Brain microvascular endothelial cell (primary cell): Measurements from ENCODE around the gene PLEKHO1.
A peak's percentile ranks its signal among the peaks of the same experiment; 100 is the strongest.
"Not testable (repeated sequence)": the region's sequence is repeated elsewhere in the genome, so short reads cannot be mapped to it uniquely, and the experiment has no call there.

Source experiments
- DNase-seq: peaks from one replicate; pipeline ENCODE4 v3.0.0-alpha.2; 2020
- H3K27ac ChIP-seq: fragments of 250-450 bp; sonication (Bioruptor Pico); 2 replicates; pipeline ENCODE4 v1.5.1; 2020; ENCODE audit warnings: mild to moderate bottlenecking, moderate library complexity
- H3K27me3 ChIP-seq: fragments of 250-450 bp; sonication (Bioruptor Pico); replicated peaks from 2 replicates; pipeline ENCODE4 v1.5.1; 2020; ENCODE audit warnings: mild to moderate bottlenecking
- H3K36me3 ChIP-seq: fragments of 250-450 bp; sonication (Bioruptor Pico); replicated peaks from 2 replicates; pipeline ENCODE4 v1.5.1; 2020; ENCODE audit warnings: mild to moderate bottlenecking
- H3K4me3 ChIP-seq: 2 replicates; pipeline ENCODE4 v1.5.1; 2011; ENCODE audit warnings: low read depth, mild to moderate bottlenecking, control low read depth, low read length, moderate library complexity
- in situ Hi-C: cut with HindIII; loops from 2 replicates; pipeline ENCODE4 v1.10.0; 2017; ENCODE audit warnings: low sequenced_read_pairs, low pct_ligation_motif_present
- TF ChIP-seq, protein P1 (sequence below): IDR thresholded peaks from 2 replicates; pipeline ENCODE4 v1.5.1; 2011; ENCODE audit warnings: low read depth, mild to moderate bottlenecking, moderate library complexity, low read length, control low read depth, inconsistent platforms; ENCODE audit errors: missing control alignments

The PLEKHO1 gene

DNA sequence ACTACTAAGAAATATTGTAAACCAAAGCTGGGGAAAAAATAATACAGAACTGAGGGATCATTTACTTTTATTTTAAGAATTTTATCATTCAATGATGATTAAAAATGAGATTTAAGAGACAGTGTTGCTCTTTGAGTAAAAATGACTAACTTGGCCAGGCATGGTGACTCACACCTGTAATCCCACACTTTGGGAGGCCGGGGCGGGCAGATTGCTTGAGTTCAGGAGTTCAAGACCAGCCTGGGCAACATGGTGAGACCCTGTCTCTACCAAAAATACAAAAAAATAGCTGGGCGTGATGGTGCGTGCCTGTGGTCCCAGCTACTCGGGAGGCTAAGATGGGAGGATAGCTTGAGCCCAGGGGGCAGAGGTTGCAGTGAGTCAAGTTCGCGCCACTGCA, 21.8 kb upstream of the PLEKHO1 start:
- in situ Hi-C loops: no loop called here
- no peak for DNase-seq
- Histone ChIP-seq H3K27ac (no peak overlapping the region), H3K36me3 (no peaks in the 10 kb centered on the region), H3K27me3 (no peaks in the 10 kb centered on the region), H3K4me3 (no peak overlapping the region)
- TF ChIP-seq, protein P1, sequence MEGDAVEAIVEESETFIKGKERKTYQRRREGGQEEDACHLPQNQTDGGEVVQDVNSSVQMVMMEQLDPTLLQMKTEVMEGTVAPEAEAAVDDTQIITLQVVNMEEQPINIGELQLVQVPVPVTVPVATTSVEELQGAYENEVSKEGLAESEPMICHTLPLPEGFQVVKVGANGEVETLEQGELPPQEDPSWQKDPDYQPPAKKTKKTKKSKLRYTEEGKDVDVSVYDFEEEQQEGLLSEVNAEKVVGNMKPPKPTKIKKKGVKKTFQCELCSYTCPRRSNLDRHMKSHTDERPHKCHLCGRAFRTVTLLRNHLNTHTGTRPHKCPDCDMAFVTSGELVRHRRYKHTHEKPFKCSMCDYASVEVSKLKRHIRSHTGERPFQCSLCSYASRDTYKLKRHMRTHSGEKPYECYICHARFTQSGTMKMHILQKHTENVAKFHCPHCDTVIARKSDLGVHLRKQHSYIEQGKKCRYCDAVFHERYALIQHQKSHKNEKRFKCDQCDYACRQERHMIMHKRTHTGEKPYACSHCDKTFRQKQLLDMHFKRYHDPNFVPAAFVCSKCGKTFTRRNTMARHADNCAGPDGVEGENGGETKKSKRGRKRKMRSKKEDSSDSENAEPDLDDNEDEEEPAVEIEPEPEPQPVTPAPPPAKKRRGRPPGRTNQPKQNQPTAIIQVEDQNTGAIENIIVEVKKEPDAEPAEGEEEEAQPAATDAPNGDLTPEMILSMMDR: no peak

- no peak for DNase-seq
- in situ Hi-C loops: no loop called here
- H3K27me3 ChIP-seq: no peaks in the 10 kb centered on the region
- H3K27ac ChIP-seq: no peak overlapping the region
- no peak overlapping the region for H3K4me3 ChIP-seq
- TF ChIP-seq, protein P1: no peak
- H3K36me3 ChIP-seq: no peaks in the 10 kb centered on the region
These were observed 17.3 kb upstream of the PLEKHO1 start for GRCh38 chr1:150132372-150132771.

- Histone ChIP-seq H3K27me3 (no peaks in the 10 kb centered on the region), H3K4me3 (no peak overlapping the region), H3K27ac (no peak overlapping the region), H3K36me3 (no peaks in the 10 kb centered on the region)
- TF ChIP-seq, protein P1: no peak
- DNase-seq: no peak
- in situ Hi-C loops: no loop called here
These were observed 15.2 kb upstream of the PLEKHO1 start for GRCh38 chr1:150134537-150134936.

GRCh38 chr1:150135400-150135799, 14.3 kb upstream of the PLEKHO1 start:
- H3K4me3 ChIP-seq, in situ Hi-C loops, H3K36me3 ChIP-seq, H3K27me3 ChIP-seq: not testable (repeated sequence)
- DNase-seq: peak; percentile 73
- H3K27ac ChIP-seq: peak overlapping the region; percentile 8

DNA sequence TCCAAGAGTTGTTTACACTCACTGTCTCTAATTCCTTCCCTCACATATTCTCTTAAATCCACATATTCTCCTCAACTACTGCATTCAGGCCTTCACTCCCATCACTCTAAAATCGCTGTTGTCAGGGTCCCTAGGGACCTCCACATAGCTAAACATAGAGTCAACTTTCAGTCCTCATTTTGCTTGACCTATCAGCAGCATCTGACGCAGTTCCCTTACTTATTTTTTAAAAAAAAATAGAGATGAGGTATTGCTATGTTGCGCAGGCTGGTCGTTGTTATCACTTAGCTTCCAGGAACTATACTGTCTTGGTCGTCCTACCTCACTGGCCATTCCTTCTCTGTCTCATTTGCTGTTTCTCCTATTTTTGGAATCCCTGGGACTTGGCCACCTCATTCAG, 11.7 kb upstream of the PLEKHO1 start:
- Histone ChIP-seq H3K4me3 (no peak overlapping the region), H3K27ac (peak overlapping the region; percentile 8), H3K27me3 (no peaks in the 10 kb centered on the region), H3K36me3 (no peaks in the 10 kb centered on the region)
- TF ChIP-seq, protein P1: no peak
- DNase-seq: peak; percentile 72
- in situ Hi-C loops: no loop called here

GRCh38 chr1:150141452-150141851, 8.3 kb upstream of the PLEKHO1 start:
- Histone ChIP-seq H3K27ac (no peak overlapping the region), H3K4me3 (no peak overlapping the region), H3K36me3 (no peaks in the 10 kb centered on the region), H3K27me3 (no peaks in the 10 kb centered on the region)
- in situ Hi-C loops: no loop called here
- no peak for DNase-seq
- TF ChIP-seq, protein P1: no peak

GRCh38 chr1:150142083-150142482, 7.6 kb upstream of the PLEKHO1 start:
- H3K36me3 ChIP-seq: no peaks in the 10 kb centered on the region
- H3K27ac ChIP-seq: no peak overlapping the region
- in situ Hi-C loops: no loop called here

More at GRCh38 chr1:150142083-150142482, 7.6 kb upstream of the PLEKHO1 start:
- no peak overlapping the region for H3K4me3 ChIP-seq
- TF ChIP-seq, protein P1: no peak
- no peaks in the 10 kb centered on the region for H3K27me3 ChIP-seq
- no peak for DNase-seq
